Retinal pigment epithelial cell (primary cell): ENCODE measurements around the gene BAIAP2.
"Not testable (repeated sequence)": the region's sequence is repeated elsewhere in the genome, so short reads cannot be mapped to it uniquely, and the experiment has no call there.

Experiments used
- DNase-seq: peaks from one replicate; pipeline ENCODE4 v3.0.0-alpha.2; 2010; ENCODE audit warnings: low read depth
- H3K4me3 ChIP-seq: 2 replicates; pipeline ENCODE4 v1.5.1; 2011; ENCODE audit warnings: mild to moderate bottlenecking, low read length, control low read depth, moderate library complexity
- CTCF ChIP-seq: conservative IDR thresholded peaks from 2 replicates; pipeline ENCODE4 v1.5.1; 2011; ENCODE audit warnings: low read depth, low read length, control low read depth, inconsistent platforms

The BAIAP2 gene

GRCh38 chr17:81150377-81151077 lies 115.6 kb downstream of the BAIAP2 start:
- no peak overlapping the region for H3K4me3 ChIP-seq
- no peak for TF ChIP-seq CTCF
- no peak for DNase-seq

GRCh38 chr17:81151278-81151677 lies 116.3 kb downstream of the BAIAP2 start:
- no peak overlapping the region for H3K4me3 ChIP-seq
- no peak for DNase-seq
- TF ChIP-seq CTCF, result no peak

- no peak for DNase-seq
- H3K4me3 ChIP-seq, result no peak overlapping the region
- TF ChIP-seq CTCF, result no peak
Measured at GRCh38 chr17:81152288-81152828, 117.4 kb downstream of the BAIAP2 start.

GRCh38 chr17:81153340-81153803 lies 118.4 kb downstream of the BAIAP2 start:
- TF ChIP-seq CTCF, result no peak
- no peak overlapping the region for H3K4me3 ChIP-seq
- no peak for DNase-seq

GRCh38 chr17:81154016-81154415 lies 119.1 kb downstream of the BAIAP2 start:
- not testable (repeated sequence) for H3K4me3 ChIP-seq, DNase-seq

GRCh38 chr17:81154961-81155360 lies 120.0 kb downstream of the BAIAP2 start:
- no peak for DNase-seq
- TF ChIP-seq CTCF, result no peak

GRCh38 chr17:81156866-81157805 lies 122.2 kb downstream of the BAIAP2 start:
- no peak overlapping the region for H3K4me3 ChIP-seq
- TF ChIP-seq CTCF, result no peak
- no peak for DNase-seq

More at GRCh38 chr17:81154961-81155360, 120.0 kb downstream of the BAIAP2 start:
- no peak overlapping the region for H3K4me3 ChIP-seq
